ENCODE results near the gene GUCY2D.

The GUCY2D gene

DNA sequence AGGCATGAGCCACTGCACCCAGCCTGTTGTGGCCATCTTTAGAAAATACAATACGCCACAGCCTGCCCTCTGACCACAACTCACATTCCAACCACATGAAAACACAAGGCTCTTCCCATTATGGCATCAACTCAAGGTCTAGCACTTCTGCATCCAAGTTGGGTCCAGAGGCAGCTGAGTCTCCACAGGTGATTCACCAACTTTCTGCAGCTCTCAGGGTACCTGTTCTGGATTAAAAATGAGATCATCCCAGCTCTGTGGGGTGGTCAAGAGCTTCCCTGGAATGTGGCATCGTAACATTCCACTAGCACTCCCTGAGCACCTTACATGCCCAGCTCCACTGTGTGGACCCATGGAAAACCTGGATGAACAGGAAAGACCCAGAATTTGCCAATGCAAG lies 9.9 kb upstream of the GUCY2D start:
- no peak for DNase-seq (ENCODE audit: low read depth)

DNA sequence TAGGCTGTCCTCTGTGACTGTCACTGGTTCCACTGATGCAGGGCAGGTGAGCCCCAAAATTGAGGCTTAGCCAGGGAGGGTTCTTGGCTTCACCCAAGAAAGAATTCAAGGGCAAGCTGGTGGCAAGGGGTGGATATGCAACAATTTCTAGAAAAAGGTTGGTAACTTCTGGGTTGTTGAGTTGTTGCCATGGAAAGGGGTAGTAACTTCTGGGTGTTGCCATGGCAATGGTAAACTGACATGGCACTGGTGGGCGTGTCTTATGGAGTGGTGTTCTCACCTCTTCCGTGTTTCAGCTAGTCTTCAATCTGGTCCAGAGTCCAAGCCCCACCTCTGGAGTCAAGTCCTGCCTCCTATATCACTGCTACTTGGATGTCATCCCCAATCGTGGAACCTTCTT lies 9.5 kb upstream of the GUCY2D start:
- DNase-seq (ENCODE audit: low read depth), result no peak

DNA sequence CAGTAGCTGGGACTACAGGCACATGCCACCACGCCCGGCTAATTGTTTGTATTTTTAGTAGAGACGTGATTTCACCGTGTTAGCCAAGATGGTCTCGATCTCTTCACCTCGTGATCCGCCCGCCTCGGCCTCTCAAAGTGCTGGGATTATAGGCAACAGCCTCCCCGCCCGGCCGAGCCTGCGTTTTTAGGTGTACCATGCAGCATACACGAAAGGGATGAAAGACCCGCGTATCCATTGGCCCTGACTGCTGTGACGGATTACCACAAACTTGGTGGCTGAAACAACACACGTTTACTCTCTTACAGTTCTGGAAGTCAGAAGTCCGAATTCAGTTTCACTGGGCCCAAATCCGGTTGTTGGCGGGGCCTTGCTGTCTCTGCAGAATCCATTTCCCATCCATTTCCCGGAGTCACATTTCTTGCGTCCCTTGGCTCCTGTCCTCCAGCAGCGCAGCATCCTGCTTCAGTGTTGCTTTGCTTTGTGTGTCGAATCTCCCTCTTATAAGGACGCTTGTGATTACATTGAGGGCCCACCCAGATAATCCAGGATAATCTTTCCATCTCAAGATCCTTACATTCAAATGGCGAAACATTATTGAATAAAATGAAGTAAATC lies 8.3 kb upstream of the GUCY2D start:
- DNase-seq (ENCODE audit: low read depth), result no peak

DNA sequence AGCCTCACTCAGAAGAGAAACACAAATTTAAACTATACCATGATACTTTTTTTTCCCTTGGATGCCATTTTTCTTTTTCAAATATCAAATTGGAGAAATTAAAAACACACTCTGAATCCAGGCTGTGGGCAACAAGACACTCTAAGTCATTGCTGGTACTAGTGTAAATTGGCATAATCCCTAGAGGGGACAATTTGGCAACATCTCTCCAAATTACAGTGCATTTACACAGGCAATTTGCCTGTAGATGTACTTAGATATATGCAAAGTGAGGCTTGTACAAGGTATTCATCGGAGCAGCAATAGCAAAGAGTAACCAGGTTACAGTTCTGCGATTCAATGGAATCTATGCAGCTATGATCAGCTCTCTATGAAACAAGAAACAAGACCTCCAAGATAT lies 6.7 kb upstream of the GUCY2D start:
- no peak for DNase-seq (ENCODE audit: low read depth)

DNA sequence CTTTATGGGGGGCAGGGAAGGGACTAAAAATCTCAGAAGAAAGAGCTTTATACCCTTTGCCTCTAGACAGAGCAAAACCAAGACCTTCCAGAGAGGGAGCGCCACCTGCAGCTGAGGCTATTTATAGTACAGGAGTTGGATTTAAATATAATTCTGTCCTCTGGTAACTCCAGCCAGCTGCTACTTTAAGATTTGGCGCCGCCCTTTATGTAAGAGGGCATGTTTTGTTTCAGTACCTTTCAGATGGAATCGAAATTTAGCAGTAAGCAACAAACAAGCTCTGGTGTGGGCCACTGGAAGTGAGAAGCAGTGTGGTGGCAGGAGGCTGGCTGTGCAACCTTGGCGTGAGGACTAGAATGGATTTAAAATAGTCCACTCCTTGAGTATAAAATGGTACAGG lies 5.2 kb upstream of the GUCY2D start:
- DNase-seq (ENCODE audit: low read depth), result no peak

DNA sequence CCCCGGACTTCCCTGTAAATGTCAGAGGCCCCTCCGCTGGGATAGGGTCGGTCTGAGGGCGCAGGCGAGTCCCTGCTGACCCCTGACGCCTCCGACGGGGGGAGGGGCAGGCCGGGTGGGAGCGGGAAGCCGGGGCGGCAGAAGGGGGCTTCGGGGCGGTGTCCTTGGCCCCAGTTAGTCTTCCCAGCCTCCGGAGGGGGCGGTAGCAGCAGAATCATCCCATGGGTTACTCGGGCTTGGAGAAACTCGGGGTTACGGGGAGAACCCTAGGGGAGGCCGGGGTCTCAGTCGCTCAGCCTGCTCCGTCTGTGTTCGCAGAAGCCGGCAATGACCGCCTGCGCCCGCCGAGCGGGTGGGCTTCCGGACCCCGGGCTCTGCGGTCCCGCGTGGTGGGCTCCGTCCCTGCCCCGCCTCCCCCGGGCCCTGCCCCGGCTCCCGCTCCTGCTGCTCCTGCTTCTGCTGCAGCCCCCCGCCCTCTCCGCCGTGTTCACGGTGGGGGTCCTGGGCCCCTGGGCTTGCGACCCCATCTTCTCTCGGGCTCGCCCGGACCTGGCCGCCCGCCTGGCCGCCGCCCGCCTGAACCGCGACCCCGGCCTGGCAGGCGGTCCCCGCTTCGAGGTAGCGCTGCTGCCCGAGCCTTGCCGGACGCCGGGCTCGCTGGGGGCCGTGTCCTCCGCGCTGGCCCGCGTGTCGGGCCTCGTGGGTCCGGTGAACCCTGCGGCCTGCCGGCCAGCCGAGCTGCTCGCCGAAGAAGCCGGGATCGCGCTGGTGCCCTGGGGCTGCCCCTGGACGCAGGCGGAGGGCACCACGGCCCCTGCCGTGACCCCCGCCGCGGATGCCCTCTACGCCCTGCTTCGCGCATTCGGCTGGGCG lies 542 bp downstream of the GUCY2D start:
- no peak for DNase-seq (ENCODE audit: low read depth)

DNA sequence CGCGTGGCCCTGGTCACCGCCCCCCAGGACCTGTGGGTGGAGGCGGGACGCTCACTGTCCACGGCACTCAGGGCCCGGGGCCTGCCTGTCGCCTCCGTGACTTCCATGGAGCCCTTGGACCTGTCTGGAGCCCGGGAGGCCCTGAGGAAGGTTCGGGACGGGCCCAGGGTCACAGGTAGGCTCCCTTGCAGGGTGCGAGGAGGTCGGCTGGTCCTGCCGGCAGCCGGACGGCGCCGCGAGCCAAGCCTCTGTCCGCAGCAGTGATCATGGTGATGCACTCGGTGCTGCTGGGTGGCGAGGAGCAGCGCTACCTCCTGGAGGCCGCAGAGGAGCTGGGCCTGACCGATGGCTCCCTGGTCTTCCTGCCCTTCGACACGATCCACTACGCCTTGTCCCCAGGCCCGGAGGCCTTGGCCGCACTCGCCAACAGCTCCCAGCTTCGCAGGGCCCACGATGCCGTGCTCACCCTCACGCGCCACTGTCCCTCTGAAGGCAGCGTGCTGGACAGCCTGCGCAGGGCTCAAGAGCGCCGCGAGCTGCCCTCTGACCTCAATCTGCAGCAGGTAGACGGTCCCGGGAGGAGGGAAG lies 1.3 kb downstream of the GUCY2D start:
- DNase-seq (ENCODE audit: low read depth), result no peak

DNA sequence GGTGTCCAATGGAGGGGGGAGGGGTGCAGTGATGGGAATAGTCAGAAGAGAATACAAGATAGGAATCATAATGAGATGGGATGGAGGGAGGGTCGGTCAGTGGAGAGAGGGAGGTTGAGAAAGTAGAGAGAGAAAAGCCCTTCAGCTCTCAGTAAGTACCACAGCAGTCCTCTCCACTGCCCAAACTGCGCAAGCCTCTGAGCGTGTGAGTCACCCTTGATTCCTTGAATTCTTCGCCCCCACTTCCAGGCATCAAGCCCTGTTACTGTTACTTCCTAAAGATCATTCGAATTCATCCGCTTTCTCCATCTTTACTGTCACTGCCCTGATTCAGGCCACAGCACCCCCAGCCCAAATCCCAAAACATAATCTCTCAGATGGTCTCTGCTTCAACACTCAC lies 2.5 kb downstream of the GUCY2D start:
- peak; percentile 55 for DNase-seq (ENCODE audit: low read depth)

DNA sequence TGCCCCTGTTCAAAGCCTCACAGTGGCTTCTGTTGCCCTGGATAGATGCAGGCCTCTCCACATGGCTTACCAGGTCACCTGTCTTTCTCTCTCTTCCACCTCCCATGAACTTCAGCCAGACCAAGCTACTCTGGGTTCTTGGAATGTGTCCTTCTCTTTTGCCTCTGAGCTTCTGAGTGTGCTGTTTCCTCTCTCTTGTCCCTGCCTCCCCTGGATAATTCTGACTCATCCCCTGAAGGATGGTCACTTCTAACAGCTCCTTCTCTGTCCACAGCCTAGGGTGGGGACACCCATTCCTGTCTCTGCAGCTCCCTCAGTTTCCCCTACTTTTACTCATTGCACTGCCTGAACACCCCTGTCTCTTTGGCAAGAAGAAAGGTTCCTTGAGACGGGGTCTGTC lies 2.9 kb downstream of the GUCY2D start:
- no peak for DNase-seq (ENCODE audit: low read depth)

DNA sequence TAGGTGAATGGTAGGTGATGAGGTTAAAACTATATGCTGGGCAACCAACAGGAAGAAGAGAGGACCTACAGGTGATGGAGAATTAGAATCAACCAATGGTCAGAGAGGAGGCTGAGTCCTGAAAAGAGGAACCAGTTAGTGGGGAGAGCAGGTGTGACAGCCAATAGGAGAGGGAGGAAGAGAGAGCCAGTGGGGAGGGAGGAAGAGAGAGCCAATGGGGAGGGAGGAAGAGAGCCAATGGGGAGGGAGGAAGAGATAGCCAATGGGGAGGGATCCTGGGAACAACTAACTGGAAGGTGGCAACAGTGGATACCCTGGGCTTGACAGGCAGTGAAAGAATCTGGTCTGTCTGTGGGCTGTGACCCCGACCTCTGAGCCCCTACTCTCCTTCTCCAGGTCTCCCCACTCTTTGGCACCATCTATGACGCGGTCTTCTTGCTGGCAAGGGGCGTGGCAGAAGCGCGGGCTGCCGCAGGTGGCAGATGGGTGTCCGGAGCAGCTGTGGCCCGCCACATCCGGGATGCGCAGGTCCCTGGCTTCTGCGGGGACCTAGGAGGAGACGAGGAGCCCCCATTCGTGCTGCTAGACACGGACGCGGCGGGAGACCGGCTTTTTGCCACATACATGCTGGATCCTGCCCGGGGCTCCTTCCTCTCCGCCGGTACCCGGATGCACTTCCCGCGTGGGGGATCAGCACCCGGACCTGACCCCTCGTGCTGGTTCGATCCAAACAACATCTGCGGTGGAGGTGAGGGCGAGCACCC lies 3.7 kb downstream of the GUCY2D start:
- no peak for DNase-seq (ENCODE audit: low read depth)

DNA sequence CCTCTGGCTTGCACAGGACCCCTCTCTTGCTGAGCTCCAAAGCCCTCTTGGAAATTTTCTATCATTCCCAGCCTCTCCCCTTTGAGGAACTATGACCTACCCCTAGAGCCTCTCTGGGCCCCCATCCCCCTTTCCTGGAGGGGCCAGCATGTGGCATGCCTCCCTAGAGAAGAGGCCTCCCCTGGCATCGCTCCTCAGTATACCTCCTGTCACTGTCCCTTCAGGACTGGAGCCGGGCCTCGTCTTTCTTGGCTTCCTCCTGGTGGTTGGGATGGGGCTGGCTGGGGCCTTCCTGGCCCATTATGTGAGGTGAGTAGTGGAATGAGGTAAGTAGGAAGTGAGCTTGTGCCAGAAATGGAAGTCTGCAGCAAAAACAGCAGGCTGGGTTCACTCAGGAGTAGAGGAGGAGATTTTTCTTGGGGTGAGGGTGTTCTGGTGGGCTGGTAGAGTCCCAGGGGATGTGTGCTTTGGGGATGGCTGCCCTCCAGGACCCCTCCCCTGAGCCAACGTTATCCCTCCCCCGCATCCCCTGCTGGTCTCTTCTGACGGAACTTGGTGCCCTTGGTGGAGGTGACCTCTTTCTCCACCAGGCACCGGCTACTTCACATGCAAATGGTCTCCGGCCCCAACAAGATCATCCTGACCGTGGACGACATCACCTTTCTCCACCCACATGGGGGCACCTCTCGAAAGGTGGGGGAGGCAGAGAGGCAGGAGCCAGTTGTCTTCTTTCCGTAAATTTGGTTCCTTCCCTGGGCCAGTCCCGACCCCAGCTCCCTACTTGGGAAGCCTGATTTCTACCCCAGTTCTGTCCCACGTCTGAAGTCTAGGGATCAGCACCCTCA lies 4.6 kb downstream of the GUCY2D start:
- no peak for DNase-seq (ENCODE audit: low read depth)

DNA sequence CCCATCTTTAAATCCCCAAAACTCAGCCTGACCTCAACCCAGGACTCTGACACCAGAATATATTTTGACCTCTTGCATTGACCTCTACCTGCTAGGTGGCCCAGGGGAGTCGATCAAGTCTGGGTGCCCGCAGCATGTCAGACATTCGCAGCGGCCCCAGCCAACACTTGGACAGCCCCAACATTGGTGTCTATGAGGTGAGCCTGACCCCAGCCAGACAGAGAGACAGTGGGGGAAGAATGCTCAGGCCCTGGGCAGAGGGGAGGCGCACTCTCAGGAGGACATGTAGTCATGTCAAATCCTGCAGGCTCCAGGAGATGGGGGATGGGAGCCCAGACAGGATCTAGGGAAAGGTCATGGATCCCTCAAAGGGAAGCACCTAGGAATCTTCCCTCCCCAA lies 5.4 kb downstream of the GUCY2D start:
- no peak for DNase-seq (ENCODE audit: low read depth)

DNA sequence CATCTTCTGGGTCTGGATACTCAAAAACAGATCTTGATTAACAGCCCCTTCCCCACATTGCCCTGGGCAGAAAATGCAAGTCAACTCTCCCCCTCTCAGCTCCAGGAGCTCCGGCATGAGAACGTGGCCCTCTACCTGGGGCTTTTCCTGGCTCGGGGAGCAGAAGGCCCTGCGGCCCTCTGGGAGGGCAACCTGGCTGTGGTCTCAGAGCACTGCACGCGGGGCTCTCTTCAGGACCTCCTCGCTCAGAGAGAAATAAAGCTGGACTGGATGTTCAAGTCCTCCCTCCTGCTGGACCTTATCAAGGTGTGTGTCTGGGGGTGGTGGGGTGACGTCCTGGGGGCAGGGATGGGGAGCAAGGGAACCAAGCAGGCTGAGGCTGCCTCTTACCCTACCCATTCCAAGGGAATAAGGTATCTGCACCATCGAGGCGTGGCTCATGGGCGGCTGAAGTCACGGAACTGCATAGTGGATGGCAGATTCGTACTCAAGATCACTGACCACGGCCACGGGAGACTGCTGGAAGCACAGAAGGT lies 9.7 kb downstream of the GUCY2D start:
- no peak for DNase-seq (ENCODE audit: low read depth)

DNA sequence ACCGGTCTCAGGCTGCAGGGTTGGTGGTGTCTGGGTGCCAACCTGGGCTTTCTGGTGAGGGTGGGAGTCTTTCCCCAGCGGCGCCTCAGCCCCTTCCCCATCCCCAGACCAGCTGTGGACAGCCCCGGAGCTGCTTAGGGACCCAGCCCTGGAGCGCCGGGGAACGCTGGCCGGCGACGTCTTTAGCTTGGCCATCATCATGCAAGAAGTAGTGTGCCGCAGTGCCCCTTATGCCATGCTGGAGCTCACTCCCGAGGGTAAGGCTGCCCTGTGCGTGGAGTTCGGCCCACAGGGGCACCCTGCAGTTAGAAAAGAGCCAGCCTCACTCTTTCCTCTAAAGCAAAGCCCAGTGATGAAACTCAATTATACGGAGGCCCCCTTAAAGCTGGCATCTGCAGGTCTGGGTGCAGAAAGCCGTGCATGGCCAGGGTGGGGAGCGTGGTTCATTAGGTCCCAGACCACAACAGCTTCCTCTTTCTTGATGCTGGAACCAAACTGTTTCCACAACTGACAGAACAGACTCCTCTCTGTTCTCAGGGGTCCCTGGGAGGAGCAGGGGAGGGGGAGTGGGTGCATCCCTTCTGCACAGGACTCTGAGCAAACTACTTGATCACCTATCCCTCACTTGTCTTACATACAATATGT lies 10.7 kb downstream of the GUCY2D start:
- no peak for DNase-seq (ENCODE audit: low read depth)

DNA sequence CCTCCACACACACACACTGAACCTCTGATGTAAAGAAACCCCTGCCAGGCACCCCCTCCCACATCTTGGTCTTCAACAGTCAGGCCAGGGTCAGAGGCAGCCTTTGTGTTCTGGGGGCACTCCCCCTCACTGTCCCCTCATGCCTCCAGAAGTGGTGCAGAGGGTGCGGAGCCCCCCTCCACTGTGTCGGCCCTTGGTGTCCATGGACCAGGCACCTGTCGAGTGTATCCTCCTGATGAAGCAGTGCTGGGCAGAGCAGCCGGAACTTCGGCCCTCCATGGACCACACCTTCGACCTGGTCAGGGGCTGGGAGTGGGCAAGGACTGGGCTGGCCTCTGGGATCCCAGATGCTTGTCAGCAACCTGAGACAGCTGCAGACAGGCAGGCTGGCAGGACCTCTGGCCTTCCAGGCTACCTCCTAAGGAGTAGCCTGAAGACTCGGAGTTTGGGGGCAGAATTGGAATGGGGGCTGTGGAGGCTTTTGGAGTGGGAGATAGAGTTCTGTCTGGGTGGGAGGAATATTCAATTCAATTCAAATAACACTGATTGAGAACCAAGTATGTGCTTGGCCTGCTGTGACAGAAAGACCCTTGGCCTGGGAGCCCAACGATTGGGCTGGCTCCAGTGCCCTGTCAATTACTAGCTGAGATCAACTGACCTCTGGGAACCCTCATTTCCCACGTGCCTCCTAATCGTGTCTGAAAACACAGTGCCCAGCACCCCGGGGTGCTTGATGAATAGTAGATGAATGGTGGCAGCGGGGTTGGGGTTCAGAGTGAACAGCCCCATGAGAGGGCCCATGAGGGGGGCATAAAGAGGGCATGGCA lies 11.5 kb downstream of the GUCY2D start:
- no peak for DNase-seq (ENCODE audit: low read depth)

DNA sequence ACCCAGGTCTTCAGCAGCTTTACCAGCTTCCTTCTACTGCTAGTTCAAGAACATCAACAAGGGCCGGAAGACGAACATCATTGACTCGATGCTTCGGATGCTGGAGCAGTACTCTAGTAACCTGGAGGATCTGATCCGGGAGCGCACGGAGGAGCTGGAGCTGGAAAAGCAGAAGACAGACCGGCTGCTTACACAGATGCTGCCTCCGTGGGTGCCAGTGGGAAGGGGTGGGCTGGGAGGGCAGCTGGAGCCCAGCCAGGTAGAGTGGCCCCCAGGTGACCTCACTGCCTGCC lies 12.1 kb downstream of the GUCY2D start:
- no peak for DNase-seq (ENCODE audit: low read depth)

DNA sequence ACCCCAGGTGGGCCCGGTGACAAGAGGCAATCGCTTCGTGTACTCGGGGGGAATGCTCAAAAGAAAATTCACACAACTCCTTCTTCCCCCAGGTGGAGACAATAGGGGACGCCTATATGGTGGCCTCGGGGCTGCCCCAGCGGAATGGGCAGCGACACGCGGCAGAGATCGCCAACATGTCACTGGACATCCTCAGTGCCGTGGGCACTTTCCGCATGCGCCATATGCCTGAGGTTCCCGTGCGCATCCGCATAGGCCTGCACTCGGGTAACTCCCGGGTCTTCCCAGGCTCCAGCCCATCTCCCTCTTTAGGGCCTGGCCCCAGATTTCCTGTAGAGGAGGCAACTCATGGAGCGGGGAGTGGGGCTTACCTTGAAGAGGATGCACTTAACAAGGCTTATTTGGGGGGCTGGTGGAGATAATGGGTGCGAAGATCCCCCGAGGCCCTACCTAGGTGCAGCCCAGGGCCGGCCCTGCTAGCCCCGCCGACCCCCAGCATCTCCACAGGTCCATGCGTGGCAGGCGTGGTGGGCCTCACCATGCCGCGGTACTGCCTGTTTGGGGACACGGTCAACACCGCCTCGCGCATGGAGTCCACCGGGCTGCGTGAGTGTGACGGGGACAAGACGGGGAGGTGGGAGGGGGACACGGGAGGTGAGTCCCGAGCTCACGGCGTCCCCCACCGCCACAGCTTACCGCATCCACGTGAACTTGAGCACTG lies 13.0 kb downstream of the GUCY2D start:
- no peak for DNase-seq (ENCODE audit: low read depth)

DNA sequence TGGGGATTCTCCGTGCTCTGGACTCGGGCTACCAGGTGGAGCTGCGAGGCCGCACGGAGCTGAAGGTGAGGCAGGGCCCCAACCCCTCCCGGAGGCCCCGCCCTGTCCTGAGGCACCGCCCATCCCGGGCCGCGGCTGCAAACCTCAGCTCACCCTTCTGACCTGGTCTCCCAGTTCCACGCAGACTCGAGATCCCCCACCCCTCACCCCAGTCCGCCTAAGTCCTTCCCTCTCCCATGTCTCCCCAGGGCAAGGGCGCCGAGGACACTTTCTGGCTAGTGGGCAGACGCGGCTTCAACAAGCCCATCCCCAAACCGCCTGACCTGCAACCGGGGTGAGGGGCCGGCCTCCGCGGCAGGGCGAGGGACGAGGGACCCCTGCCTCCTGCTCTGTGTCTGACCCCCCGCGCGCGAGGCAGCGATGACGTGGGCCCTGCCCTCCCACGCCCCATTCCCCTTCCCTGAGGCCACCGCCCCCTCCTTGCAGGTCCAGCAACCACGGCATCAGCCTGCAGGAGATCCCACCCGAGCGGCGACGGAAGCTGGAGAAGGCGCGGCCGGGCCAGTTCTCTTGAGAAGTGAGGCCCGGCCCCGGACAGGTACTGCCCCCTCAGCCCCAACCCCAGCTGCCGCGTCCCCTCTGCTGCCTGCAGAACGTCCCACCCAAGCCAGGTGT lies 13.7 kb downstream of the GUCY2D start:
- no peak for DNase-seq (ENCODE audit: low read depth)

All from fibroblast of gingiva (primary cell).